Ishikawa (cell line): ENCODE results near the gene RIOX2.

Experiments used
- CEBPB ChIP-seq: IDR thresholded peaks from 2 replicates; pipeline ENCODE4 v1.6.1; 2012
- CREB1 ChIP-seq: IDR thresholded peaks from 2 replicates; pipeline ENCODE4 v1.6.1; 2012; ENCODE audit warnings: low read depth
- EGR1 ChIP-seq: IDR thresholded peaks from 2 replicates; pipeline ENCODE4 v1.6.1; 2012
- EP300 ChIP-seq: IDR thresholded peaks from 2 replicates; pipeline ENCODE4 v1.6.1; 2012; ENCODE audit warnings: borderline replicate concordance
- FOXM1 ChIP-seq: IDR thresholded peaks from 2 replicates; pipeline ENCODE4 v1.6.1; 2012; ENCODE audit warnings: low read depth, borderline replicate concordance
- NFIC ChIP-seq: IDR thresholded peaks from 2 replicates; pipeline ENCODE4 v1.6.1; 2012
- RAD21 ChIP-seq: IDR thresholded peaks from 2 replicates; pipeline ENCODE4 v1.6.1; 2012; ENCODE audit warnings: low read depth
- TAF1 ChIP-seq: IDR thresholded peaks from 2 replicates; pipeline ENCODE4 v1.6.1; 2012; ENCODE audit warnings: low read depth, mild to moderate bottlenecking
- TCF12 ChIP-seq: IDR thresholded peaks from 2 replicates; pipeline ENCODE4 v1.6.1; 2012; ENCODE audit warnings: low read depth
- TEAD4 ChIP-seq: IDR thresholded peaks from 2 replicates; pipeline ENCODE4 v1.6.1; 2012
- YY1 ChIP-seq: IDR thresholded peaks from 2 replicates; pipeline ENCODE4 v1.6.1; 2012; ENCODE audit warnings: low read depth
- ZBTB7A ChIP-seq: IDR thresholded peaks from 2 replicates; pipeline ENCODE4 v1.6.1; 2012; ENCODE audit warnings: low read depth
- TF ChIP-seq, protein P1 (sequence below): IDR thresholded peaks from 2 replicates; pipeline ENCODE4 v1.6.1; 2012
- TF ChIP-seq, protein P2 (sequence below): IDR thresholded peaks from 2 replicates; pipeline ENCODE4 v1.6.1; 2012; ENCODE audit warnings: low read depth, mild to moderate bottlenecking
- TF ChIP-seq, protein P3 (sequence below): IDR thresholded peaks from 2 replicates; pipeline ENCODE4 v1.6.1; 2012

RIOX2 gene

DNA sequence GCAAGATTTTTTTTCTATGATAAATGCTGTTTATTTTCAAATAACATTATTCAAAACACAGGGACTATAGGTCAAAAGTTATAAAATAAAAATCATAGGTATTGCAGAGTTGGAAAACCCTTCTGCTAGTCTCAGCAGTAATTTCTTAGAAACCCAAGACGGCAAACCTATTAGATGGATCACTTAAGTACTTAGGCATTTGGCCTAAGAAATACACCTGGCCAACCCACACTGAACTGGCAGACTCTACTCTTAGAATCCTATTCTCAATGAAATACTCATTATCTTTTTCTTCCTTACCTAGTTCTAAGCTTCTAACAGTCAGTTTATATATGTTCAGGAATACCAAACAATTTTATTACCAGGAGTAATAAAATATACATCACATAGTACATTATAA lies 30.5 kb upstream of the RIOX2 start:
- no peak for TF ChIP-seq CEBPB
- TF ChIP-seq, protein P1, sequence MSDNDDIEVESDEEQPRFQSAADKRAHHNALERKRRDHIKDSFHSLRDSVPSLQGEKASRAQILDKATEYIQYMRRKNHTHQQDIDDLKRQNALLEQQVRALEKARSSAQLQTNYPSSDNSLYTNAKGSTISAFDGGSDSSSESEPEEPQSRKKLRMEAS, result no peak
- TF ChIP-seq ZBTB7A, result no peak
- no peak for TF ChIP-seq NFIC
- TF ChIP-seq, protein P2, sequence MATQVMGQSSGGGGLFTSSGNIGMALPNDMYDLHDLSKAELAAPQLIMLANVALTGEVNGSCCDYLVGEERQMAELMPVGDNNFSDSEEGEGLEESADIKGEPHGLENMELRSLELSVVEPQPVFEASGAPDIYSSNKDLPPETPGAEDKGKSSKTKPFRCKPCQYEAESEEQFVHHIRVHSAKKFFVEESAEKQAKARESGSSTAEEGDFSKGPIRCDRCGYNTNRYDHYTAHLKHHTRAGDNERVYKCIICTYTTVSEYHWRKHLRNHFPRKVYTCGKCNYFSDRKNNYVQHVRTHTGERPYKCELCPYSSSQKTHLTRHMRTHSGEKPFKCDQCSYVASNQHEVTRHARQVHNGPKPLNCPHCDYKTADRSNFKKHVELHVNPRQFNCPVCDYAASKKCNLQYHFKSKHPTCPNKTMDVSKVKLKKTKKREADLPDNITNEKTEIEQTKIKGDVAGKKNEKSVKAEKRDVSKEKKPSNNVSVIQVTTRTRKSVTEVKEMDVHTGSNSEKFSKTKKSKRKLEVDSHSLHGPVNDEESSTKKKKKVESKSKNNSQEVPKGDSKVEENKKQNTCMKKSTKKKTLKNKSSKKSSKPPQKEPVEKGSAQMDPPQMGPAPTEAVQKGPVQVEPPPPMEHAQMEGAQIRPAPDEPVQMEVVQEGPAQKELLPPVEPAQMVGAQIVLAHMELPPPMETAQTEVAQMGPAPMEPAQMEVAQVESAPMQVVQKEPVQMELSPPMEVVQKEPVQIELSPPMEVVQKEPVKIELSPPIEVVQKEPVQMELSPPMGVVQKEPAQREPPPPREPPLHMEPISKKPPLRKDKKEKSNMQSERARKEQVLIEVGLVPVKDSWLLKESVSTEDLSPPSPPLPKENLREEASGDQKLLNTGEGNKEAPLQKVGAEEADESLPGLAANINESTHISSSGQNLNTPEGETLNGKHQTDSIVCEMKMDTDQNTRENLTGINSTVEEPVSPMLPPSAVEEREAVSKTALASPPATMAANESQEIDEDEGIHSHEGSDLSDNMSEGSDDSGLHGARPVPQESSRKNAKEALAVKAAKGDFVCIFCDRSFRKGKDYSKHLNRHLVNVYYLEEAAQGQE, result no peak
- no peak for TF ChIP-seq RAD21
- TF ChIP-seq, protein P3, sequence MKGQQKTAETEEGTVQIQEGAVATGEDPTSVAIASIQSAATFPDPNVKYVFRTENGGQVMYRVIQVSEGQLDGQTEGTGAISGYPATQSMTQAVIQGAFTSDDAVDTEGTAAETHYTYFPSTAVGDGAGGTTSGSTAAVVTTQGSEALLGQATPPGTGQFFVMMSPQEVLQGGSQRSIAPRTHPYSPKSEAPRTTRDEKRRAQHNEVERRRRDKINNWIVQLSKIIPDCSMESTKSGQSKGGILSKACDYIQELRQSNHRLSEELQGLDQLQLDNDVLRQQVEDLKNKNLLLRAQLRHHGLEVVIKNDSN, result no peak
- no peak for TF ChIP-seq YY1
- TF ChIP-seq EGR1, result no peak
- TF ChIP-seq FOXM1, result no peak
- TF ChIP-seq TEAD4, result no peak
- no peak for TF ChIP-seq TAF1
- TF ChIP-seq EP300, result no peak
- no peak for TF ChIP-seq TCF12
- no peak for TF ChIP-seq CREB1

DNA sequence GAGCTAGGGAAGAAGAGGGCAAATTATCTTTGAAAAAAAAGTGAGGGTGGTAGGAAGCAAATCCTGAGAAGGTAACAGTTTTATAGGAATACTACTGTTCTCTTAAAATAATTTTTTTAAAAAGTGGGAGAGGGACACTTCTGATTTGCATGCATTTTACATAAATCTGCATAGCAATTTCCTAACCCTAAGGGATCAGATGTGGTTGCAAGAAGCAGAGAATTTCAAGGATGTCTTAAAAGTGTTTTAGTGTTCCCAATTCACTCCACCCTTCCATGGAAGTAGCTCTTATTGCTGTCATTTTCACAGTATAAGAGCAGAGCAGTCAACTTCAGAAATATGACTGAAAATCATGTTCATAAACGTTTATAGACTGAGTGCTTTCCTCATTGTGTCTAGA lies 27.8 kb upstream of the RIOX2 start:
- TF ChIP-seq NFIC (no peak), ZBTB7A (no peak), RAD21 (no peak), TAF1 (no peak), TCF12 (no peak), TEAD4 (no peak), EGR1 (no peak), EP300 (no peak), YY1 (no peak)
- TF ChIP-seq, protein P2, result no peak
- TF ChIP-seq, protein P1, result no peak
- TF ChIP-seq, protein P3, result no peak

DNA sequence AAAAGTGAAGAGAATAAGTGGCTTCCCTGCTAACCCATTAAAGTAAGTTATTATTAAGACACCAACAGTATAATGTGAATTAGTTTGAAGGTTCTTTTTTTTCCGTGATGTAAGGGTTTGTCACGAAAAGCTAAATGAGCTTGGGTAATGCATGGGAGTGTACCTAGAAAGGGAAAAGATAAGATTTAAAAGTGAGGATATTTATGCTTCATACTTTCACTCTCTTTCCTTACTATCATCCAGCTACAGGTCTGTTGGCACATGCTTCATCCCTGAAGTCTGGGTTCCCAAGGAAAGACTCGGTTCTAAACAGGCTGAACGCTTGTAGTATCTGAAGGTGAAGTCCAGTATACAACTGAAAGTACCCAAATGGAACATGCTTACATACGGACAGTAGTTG lies 26.9 kb upstream of the RIOX2 start:
- TF ChIP-seq RAD21 (no peak), EGR1 (no peak), YY1 (no peak), CEBPB (no peak), ZBTB7A (no peak), TEAD4 (no peak), CREB1 (no peak), FOXM1 (no peak), EP300 (no peak), TAF1 (no peak), NFIC (no peak), TCF12 (no peak)
- TF ChIP-seq, protein P3, result no peak
- TF ChIP-seq, protein P2, result no peak
- TF ChIP-seq, protein P1, result no peak

DNA sequence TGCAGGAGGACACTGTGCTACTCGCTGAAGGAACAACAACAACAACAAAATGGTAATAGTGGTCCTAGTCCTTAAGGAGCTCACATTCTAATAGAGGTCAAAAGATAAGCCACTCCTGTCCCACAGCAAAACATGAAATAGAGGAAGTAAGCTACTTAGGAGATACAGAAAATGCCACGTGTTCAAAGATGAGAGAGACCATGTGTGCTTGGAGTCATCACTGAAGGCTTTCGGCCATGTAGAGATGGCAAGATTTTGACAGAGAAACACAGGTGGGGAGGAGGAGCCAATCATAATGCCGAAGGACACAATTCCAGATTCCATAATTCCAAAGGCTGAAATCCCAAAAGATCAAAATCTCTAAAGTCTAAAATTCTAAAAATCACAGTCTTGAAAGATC lies 24.8 kb upstream of the RIOX2 start:
- TF ChIP-seq, protein P2, result no peak
- TF ChIP-seq CEBPB (no peak), EP300 (no peak), ZBTB7A (no peak), YY1 (no peak), EGR1 (no peak), CREB1 (no peak), NFIC (no peak), TAF1 (no peak), TEAD4 (no peak), FOXM1 (no peak), RAD21 (no peak), TCF12 (no peak)
- TF ChIP-seq, protein P1, result no peak
- TF ChIP-seq, protein P3, result no peak
